GM23338 (cell line): ENCODE measurements around the gene CALR3. TPM values are rescaled to one million over a fixed set of nuclear protein-coding genes. Genes with fewer than 3 reads are reported as not detected.

Source experiments
- ATAC-seq: fragments of 200-7000 bp; cut with Tn5 transposase; 3 replicates; pipeline ENCODE4 v1.9.1; 2020
- DNase-seq: peaks from one replicate; pipeline ENCODE4 v3.0.0-alpha.2; 2015; ENCODE audit warnings: low spot score
- H2AFZ ChIP-seq: fragments of 200-600 bp; sonication (generic); 2 replicates; pipeline ENCODE4 v1.8.0; 2016; ENCODE audit warnings: antibody characterized with exemption, mild to moderate bottlenecking, moderate library complexity
- H3F3A ChIP-seq: fragments of 200-600 bp; sonication (generic); replicated peaks from 2 replicates; pipeline ENCODE4 v1.8.0; 2017; ENCODE audit warnings: antibody characterized with exemption, mixed run types, low read depth
- H3K27ac ChIP-seq: fragments of 200-600 bp; sonication (generic); 2 replicates; pipeline ENCODE4 v1.6.1; 2016; ENCODE audit warnings: low read depth
- H3K27me3 ChIP-seq: fragments of 200-600 bp; sonication (generic); 2 replicates; pipeline ENCODE4 v1.8.0; 2016; ENCODE audit warnings: mild to moderate bottlenecking, mixed run types, moderate library complexity; ENCODE audit not compliant: insufficient read depth
- H3K36me3 ChIP-seq: fragments of 200-600 bp; sonication (generic); 2 replicates; pipeline ENCODE4 v1.8.0; 2016; ENCODE audit warnings: mild to moderate bottlenecking; ENCODE audit not compliant: insufficient read depth
- H3K4me1 ChIP-seq: fragments of 200-600 bp; sonication (generic); 2 replicates; pipeline ENCODE4 v1.8.0; 2016; ENCODE audit warnings: mild to moderate bottlenecking, moderate library complexity; ENCODE audit not compliant: insufficient read depth
- H3K4me2 ChIP-seq: fragments of 200-600 bp; sonication (generic); 2 replicates; pipeline ENCODE4 v1.7.1; 2017; ENCODE audit warnings: mixed run types
- H3K4me3 ChIP-seq: fragments of 200-600 bp; sonication (generic); 2 replicates; pipeline ENCODE4 v1.6.1; 2016; ENCODE audit warnings: mixed run types
- H3K79me2 ChIP-seq: fragments of 200-600 bp; sonication (generic); replicated peaks from 2 replicates; pipeline ENCODE4 v1.8.0; 2017; ENCODE audit warnings: mild to moderate bottlenecking; ENCODE audit not compliant: insufficient read depth
- H3K9me2 ChIP-seq: fragments of 200-600 bp; sonication (generic); 2 replicates; pipeline ENCODE4 v1.8.0; 2017; ENCODE audit not compliant: insufficient read depth
- H4K20me1 ChIP-seq: fragments of 200-600 bp; sonication (generic); replicated peaks from 2 replicates; pipeline ENCODE4 v1.8.0; 2017; ENCODE audit warnings: mild to moderate bottlenecking; ENCODE audit not compliant: insufficient read depth
- H3K27ac Mint-ChIP-seq: 2 replicates; pipeline ENCODE4 v1.8.0; 2020; ENCODE audit warnings: inconsistent platforms, mild to moderate bottlenecking, moderate library complexity, mixed read lengths
- H3K27me3 Mint-ChIP-seq: 3 replicates; pipeline ENCODE4 v1.8.0; 2022; ENCODE audit warnings: low read depth, mild to moderate bottlenecking, moderate library complexity, mixed read lengths, inconsistent platforms; ENCODE audit not compliant: insufficient read depth, poor library complexity
- H3K36me3 Mint-ChIP-seq: 3 replicates; pipeline ENCODE4 v1.8.0; 2021; ENCODE audit warnings: low read depth, mild to moderate bottlenecking, inconsistent platforms, moderate library complexity, mixed read lengths
- H3K4me1 Mint-ChIP-seq: 3 replicates; pipeline ENCODE4 v1.8.0; 2020; ENCODE audit warnings: mild to moderate bottlenecking, inconsistent platforms, mixed read lengths
- H3K4me3 Mint-ChIP-seq: 3 replicates; pipeline ENCODE4 v1.8.0; 2021; ENCODE audit warnings: moderate library complexity, mild to moderate bottlenecking, inconsistent platforms, mixed read lengths
- H3K9me3 Mint-ChIP-seq: 3 replicates; pipeline ENCODE4 v1.8.0; 2020; ENCODE audit warnings: moderate library complexity, mild to moderate bottlenecking, inconsistent platforms, mixed read lengths
- CREB1 ChIP-seq: fragments of 250-450 bp; sonication (Bioruptor Pico); IDR thresholded peaks from 2 replicates; pipeline ENCODE4 v1.5.0; 2020; ENCODE audit warnings: low read depth, mild to moderate bottlenecking, moderate library complexity
- CTCF ChIP-seq, 2 experiments: fragments of 200-600 bp in 1 of 2; sonication (generic) in 1 of 2; conservative IDR thresholded peaks; 2 replicates each; pipeline versions ENCODE4 v1.5.1 to v1.6.1; 2016 to 2017; ENCODE audit warnings: antibody characterized with exemption in 2 of 2, low read depth in 2 of 2, mild to moderate bottlenecking in 2 of 2, moderate library complexity in 1 of 2
- EZH2 ChIP-seq: fragments of 200-600 bp; sonication (generic); IDR thresholded peaks from one replicate; pipeline ENCODE4 v1.8.0; 2017; ENCODE audit warnings: antibody characterized with exemption, mild to moderate bottlenecking, low read depth; ENCODE audit not compliant: unreplicated experiment
- EZH2phosphoT487 ChIP-seq: fragments of 200-600 bp; sonication (generic); IDR thresholded peaks from one replicate; pipeline ENCODE4 v1.8.1; 2018; ENCODE audit warnings: antibody characterized with exemption; ENCODE audit not compliant: unreplicated experiment
- JUNB ChIP-seq: IDR thresholded peaks from one replicate; pipeline ENCODE4 v1.6.1; 2016; ENCODE audit warnings: antibody characterized with exemption; ENCODE audit not compliant: unreplicated experiment
- NANOG ChIP-seq: IDR thresholded peaks from 2 replicates; pipeline ENCODE4 v1.6.1; 2016; ENCODE audit warnings: antibody characterized with exemption, borderline replicate concordance
- POLR2AphosphoS5 ChIP-seq: IDR thresholded peaks from 2 replicates; pipeline ENCODE4 v1.6.1; 2016; ENCODE audit warnings: antibody characterized with exemption, low read depth
- REST ChIP-seq: IDR thresholded peaks from one replicate; pipeline ENCODE4 v1.6.1; 2018; ENCODE audit warnings: antibody characterized with exemption; ENCODE audit not compliant: unreplicated experiment
- STAT1 ChIP-seq: IDR thresholded peaks from one replicate; pipeline ENCODE4 v1.6.1; 2016; ENCODE audit warnings: antibody characterized with exemption; ENCODE audit not compliant: unreplicated experiment
- ZNF114 ChIP-seq: fragments of 250-450 bp; sonication (Bioruptor Pico); IDR thresholded peaks from 2 replicates; pipeline ENCODE4 v1.5.0; 2020; ENCODE audit warnings: mild to moderate bottlenecking, moderate library complexity
- ZNF331 ChIP-seq: fragments of 250-450 bp; sonication (Bioruptor Pico); IDR thresholded peaks from 2 replicates; pipeline ENCODE4 v1.5.0; 2020; ENCODE audit warnings: low read depth, mild to moderate bottlenecking, moderate library complexity
- polyA plus RNA-seq: library from polyadenylated mRNA; unstranded; fragments of >200 nt; fragmentation: Nextera tagmentation; extraction: Ambion mirVana; gene quantifications from 2 replicates; pipeline ENCODE4 v1.2.1, GENCODE V29; 2016
- total RNA-seq: library from RNA; depleted of rRNA; stranded (reverse); fragments of >200 nt; shearing (Covaris generic); gene quantifications from 2 replicates; pipeline ENCODE4 v1.2.3, GENCODE V29; 2014
- TF ChIP-seq, protein P1 (sequence below): IDR thresholded peaks from 2 replicates; pipeline ENCODE4 v1.6.1; 2016; ENCODE audit warnings: antibody characterized with exemption
- TF ChIP-seq, protein P2 (sequence below): fragments of 250-450 bp; sonication (Bioruptor Pico); IDR thresholded peaks from 2 replicates; pipeline ENCODE4 v1.5.0; 2020; ENCODE audit warnings: mild to moderate bottlenecking, moderate library complexity

Gene CALR3
- total and polyA plus RNA-seq, 2 experiments from 2014 or later, result 0.42 to 0.66 TPM

DNA sequence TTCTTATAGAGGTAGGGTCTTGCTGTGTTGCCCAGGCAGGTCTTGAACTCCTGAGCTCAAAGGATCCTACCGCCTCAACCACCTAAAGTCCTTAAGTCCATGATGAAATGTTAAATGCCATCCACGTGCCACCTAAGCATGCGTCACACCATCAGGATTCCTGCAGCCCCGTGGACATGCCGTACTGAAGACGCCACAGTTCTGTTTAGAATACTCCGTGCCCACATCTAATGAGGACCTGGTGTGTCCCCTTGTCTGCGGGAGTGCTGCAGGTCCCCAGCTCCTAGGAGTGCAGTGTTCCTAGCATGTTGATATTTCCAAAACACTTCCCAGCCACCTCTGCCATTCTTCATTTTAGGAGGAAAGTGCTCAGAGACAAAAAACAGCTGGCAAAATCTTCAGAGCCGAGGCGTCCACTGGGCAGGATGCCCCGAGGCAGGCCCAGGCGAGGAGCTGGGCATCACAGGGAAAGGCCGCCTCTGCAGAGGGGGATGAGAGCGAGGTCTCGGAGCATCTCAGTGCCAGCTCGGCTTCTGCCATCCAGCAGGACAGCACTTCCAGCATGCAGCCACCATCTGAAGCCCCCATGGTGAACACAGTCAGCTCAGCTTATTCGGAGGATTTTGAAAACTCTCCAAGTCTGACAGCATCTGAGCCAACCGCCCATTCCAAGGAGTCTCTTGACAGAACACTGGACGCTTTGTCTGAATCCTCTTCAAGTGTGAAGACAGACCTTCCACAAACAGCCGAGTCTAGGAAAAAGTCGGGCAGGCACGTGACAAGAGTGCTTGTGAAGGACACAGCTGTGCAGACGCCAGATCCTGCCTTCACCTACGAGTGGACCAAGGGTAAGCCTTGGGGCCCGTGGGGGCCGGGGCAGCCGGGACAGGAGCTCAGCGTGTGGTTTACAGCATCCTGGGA, 13.4 kb upstream of the CALR3 start:
- no peak for DNase-seq
- Mint-ChIP-seq H3K4me3 (no peak overlapping the region), H3K9me3 (no peaks in the 10 kb centered on the region), H3K4me1 (no peaks in the 10 kb centered on the region), H3K27me3 (peaks cover 3% of the 10 kb centered on the region), H3K27ac (no peak overlapping the region), H3K36me3 (peaks cover 10% of the 10 kb centered on the region; the same call in 2 of the 3 replicates)
- no peaks in the 10 kb centered on the region for H3K9me2 ChIP-seq
- no peak overlapping the region for H2AFZ ChIP-seq
- TF ChIP-seq JUNB (no peak), CTCF (conservative IDR thresholded peaks at IDR 0.05; ENCODE audit: low read depth in 2 of 2) (no peak), ZNF331 (no peak), EZH2phosphoT487 (no peak), ZNF114 (CRISPR knock-in tag) (no peak), NANOG (no peak), CREB1 (CRISPR knock-in tag) (no peak), EZH2 (no peak), POLR2AphosphoS5 (no peak), REST (no peak), STAT1 (no peak)
- TF ChIP-seq, protein P1, sequence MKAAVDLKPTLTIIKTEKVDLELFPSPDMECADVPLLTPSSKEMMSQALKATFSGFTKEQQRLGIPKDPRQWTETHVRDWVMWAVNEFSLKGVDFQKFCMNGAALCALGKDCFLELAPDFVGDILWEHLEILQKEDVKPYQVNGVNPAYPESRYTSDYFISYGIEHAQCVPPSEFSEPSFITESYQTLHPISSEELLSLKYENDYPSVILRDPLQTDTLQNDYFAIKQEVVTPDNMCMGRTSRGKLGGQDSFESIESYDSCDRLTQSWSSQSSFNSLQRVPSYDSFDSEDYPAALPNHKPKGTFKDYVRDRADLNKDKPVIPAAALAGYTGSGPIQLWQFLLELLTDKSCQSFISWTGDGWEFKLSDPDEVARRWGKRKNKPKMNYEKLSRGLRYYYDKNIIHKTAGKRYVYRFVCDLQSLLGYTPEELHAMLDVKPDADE, result no peak
- TF ChIP-seq, protein P2, sequence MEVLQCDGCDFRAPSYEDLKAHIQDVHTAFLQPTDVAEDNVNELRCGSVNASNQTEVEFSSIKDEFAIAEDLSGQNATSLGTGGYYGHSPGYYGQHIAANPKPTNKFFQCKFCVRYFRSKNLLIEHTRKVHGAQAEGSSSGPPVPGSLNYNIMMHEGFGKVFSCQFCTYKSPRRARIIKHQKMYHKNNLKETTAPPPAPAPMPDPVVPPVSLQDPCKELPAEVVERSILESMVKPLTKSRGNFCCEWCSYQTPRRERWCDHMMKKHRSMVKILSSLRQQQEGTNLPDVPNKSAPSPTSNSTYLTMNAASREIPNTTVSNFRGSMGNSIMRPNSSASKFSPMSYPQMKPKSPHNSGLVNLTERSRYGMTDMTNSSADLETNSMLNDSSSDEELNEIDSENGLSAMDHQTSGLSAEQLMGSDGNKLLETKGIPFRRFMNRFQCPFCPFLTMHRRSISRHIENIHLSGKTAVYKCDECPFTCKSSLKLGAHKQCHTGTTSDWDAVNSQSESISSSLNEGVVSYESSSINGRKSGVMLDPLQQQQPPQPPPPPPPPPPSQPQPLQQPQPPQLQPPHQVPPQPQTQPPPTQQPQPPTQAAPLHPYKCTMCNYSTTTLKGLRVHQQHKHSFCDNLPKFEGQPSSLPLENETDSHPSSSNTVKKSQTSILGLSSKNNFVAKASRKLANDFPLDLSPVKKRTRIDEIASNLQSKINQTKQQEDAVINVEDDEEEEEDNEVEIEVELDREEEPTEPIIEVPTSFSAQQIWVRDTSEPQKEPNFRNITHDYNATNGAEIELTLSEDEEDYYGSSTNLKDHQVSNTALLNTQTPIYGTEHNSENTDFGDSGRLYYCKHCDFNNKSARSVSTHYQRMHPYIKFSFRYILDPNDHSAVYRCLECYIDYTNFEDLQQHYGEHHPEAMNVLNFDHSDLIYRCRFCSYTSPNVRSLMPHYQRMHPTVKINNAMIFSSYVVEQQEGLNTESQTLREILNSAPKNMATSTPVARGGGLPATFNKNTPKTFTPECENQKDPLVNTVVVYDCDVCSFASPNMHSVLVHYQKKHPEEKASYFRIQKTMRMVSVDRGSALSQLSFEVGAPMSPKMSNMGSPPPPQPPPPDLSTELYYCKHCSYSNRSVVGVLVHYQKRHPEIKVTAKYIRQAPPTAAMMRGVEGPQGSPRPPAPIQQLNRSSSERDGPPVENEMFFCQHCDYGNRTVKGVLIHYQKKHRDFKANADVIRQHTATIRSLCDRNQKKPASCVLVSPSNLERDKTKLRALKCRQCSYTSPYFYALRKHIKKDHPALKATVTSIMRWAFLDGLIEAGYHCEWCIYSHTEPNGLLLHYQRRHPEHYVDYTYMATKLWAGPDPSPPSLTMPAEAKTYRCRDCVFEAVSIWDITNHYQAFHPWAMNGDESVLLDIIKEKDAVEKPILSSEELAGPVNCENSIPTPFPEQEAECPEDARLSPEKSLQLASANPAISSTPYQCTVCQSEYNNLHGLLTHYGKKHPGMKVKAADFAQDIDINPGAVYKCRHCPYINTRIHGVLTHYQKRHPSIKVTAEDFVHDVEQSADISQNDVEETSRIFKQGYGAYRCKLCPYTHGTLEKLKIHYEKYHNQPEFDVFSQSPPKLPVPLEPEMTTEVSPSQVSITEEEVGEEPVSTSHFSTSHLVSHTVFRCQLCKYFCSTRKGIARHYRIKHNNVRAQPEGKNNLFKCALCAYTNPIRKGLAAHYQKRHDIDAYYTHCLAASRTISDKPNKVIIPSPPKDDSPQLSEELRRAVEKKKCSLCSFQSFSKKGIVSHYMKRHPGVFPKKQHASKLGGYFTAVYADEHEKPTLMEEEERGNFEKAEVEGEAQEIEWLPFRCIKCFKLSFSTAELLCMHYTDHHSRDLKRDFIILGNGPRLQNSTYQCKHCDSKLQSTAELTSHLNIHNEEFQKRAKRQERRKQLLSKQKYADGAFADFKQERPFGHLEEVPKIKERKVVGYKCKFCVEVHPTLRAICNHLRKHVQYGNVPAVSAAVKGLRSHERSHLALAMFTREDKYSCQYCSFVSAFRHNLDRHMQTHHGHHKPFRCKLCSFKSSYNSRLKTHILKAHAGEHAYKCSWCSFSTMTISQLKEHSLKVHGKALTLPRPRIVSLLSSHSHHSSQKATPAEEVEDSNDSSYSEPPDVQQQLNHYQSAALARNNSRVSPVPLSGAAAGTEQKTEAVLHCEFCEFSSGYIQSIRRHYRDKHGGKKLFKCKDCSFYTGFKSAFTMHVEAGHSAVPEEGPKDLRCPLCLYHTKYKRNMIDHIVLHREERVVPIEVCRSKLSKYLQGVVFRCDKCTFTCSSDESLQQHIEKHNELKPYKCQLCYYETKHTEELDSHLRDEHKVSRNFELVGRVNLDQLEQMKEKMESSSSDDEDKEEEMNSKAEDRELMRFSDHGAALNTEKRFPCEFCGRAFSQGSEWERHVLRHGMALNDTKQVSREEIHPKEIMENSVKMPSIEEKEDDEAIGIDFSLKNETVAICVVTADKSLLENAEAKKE (CRISPR knock-in tag), result no peak
- no peaks in the 10 kb centered on the region for H3K79me2 ChIP-seq
- no peaks in the 10 kb centered on the region for H4K20me1 ChIP-seq
- no peaks in the 10 kb centered on the region for H3F3A ChIP-seq
- H3K4me3 ChIP-seq, result no peak overlapping the region
- no peaks in the 10 kb centered on the region for H3K36me3 ChIP-seq
- no peaks in the 10 kb centered on the region for H3K4me1 ChIP-seq
- H3K27me3 ChIP-seq, result no peaks in the 10 kb centered on the region
- no peak overlapping the region for H3K27ac ChIP-seq
- no peak for ATAC-seq
- no peak overlapping the region for H3K4me2 ChIP-seq
